HG03095 (cell line): ENCODE measurements around the gene PAQR4.

ENCODE experiments used
- ATAC-seq: cut with Tn5 transposase; IDR thresholded peaks from one replicate; pipeline ENCODE4 v1.9.1; 2021; ENCODE audit warnings: moderate library complexity; ENCODE audit not compliant: unreplicated experiment

Gene PAQR4

GRCh38 chr16:2979669-2980226, 10.6 kb downstream of the PAQR4 start:
- ATAC-seq, result no peak

GRCh38 chr16:2980227-2981176, 11.4 kb downstream of the PAQR4 start, which contains the start of gene PKMYT1:
Gene PKMYT1, minus strand, starts transcription at chr16:2980446. Its CDS starts 789 bp downstream, at chr16:2979657.
- peak; percentile 52 for ATAC-seq

- ATAC-seq, result no peak
Observed at GRCh38 chr16:2981177-2981898, 12.2 kb downstream of the PAQR4 start.

GRCh38 chr16:2981899-2982250, 12.7 kb downstream of the PAQR4 start:
- ATAC-seq, result no peak

GRCh38 chr16:2982402-2982801, 13.3 kb downstream of the PAQR4 start:
- ATAC-seq, result no peak

GRCh38 chr16:2983706-2984136, 14.6 kb downstream of the PAQR4 start:
- ATAC-seq, result no peak

- ATAC-seq, result no peak
Observed at GRCh38 chr16:2985462-2985861, 16.3 kb downstream of the PAQR4 start.

- ATAC-seq, result no peak
Observed at GRCh38 chr16:2985893-2986355, 16.8 kb downstream of the PAQR4 start.

- ATAC-seq, result no peak
Observed at GRCh38 chr16:2986623-2987188, 17.6 kb downstream of the PAQR4 start.

- ATAC-seq, result no peak
Observed at GRCh38 chr16:2987286-2987685, 18.1 kb downstream of the PAQR4 start.

- ATAC-seq, result no peak
Observed at GRCh38 chr16:2987833-2988232, 18.7 kb downstream of the PAQR4 start.

- ATAC-seq, result no peak
Observed at GRCh38 chr16:2988590-2989099, 19.5 kb downstream of the PAQR4 start.

GRCh38 chr16:2990891-2991290, 21.7 kb downstream of the PAQR4 start:
- ATAC-seq, result no peak

- ATAC-seq, result no peak
Observed at GRCh38 chr16:2991566-2992261, 22.6 kb downstream of the PAQR4 start.

- no peak for ATAC-seq
Observed at GRCh38 chr16:2992383-2993081, 23.4 kb downstream of the PAQR4 start.

- no peak for ATAC-seq
Observed at GRCh38 chr16:2996298-2996697, 27.1 kb downstream of the PAQR4 start.

GRCh38 chr16:2999929-3000328, 30.8 kb downstream of the PAQR4 start:
- ATAC-seq, result no peak

- ATAC-seq, result no peak
Observed at GRCh38 chr16:3000540-3000939, 31.4 kb downstream of the PAQR4 start.

- no peak for ATAC-seq
Observed at GRCh38 chr16:3001316-3001715, 32.2 kb downstream of the PAQR4 start.
